ENCODE measurements around the gene CLNK.
"Not testable (repeated sequence)": the region's sequence is repeated elsewhere in the genome, so short reads cannot be mapped to it uniquely, and the experiment has no call there.

The CLNK gene

GRCh38 chr4:10576236-10576635, 108.3 kb downstream of the CLNK start:
- DNase-seq (ENCODE audit: low spot score): no peak

GRCh38 chr4:10575414-10575813, 109.2 kb downstream of the CLNK start:
- DNase-seq (ENCODE audit: low spot score): no peak

GRCh38 chr4:10574553-10574952, 110.0 kb downstream of the CLNK start:
- not testable (repeated sequence) for DNase-seq (ENCODE audit: low spot score)

GRCh38 chr4:10571909-10572308, 112.7 kb downstream of the CLNK start:
- DNase-seq (ENCODE audit: low spot score): no peak

- no peak for DNase-seq (ENCODE audit: low spot score)
These were observed 115.1 kb downstream of the CLNK start for GRCh38 chr4:10569491-10569890.

GRCh38 chr4:10567766-10568165, 116.8 kb downstream of the CLNK start:
- no peak for DNase-seq (ENCODE audit: low spot score)

- no peak for DNase-seq (ENCODE audit: low spot score)
These were observed 119.3 kb downstream of the CLNK start for GRCh38 chr4:10565166-10565780.

DNA sequence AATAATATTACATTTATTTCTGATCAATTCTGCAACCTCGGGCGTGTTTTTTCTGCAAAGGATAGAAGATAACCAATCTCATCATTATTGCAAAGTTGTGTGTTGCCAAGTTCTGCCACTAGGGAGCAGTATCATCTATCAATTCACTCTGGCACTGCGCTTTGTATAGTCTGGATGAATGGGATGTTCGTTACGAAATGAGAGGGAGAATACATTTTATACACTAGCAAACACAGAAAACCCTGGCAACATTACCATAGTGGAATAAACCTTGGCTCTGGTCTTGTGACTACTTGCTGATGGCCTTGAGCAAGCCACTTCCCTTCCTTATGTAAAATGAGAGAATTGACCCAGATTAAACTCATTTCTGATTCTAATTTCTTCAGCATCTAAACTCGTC, 129.9 kb downstream of the CLNK start:
- DNase-seq (ENCODE audit: low spot score): peak; percentile 76

- no peak for DNase-seq (ENCODE audit: low spot score)
These were observed 130.4 kb downstream of the CLNK start for GRCh38 chr4:10554121-10554520.

GRCh38 chr4:10552591-10553280, 131.8 kb downstream of the CLNK start:
- DNase-seq (ENCODE audit: low spot score): no peak

- no peak for DNase-seq (ENCODE audit: low spot score)
These were observed 148.7 kb downstream of the CLNK start for GRCh38 chr4:10535912-10536311.

DNA sequence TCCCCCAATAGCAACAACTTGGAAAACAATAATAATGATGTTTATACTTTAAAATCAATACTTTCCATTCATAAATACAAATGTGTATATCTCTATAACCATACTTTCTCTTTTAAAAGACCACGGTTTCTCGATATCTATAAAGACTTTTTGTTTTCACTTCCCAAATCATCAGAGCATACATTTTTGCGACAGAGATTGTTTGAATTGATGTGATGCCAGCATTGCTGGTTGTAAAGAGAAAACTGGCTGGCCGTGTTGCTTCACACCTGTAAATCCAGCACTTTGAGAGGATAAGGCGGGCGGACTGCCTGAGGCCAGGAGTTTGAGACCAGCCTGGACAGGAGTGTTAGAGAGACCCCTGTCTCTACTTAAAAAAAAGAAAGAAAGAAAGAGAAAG, 149.7 kb downstream of the CLNK start:
- DNase-seq (ENCODE audit: low spot score): no peak

DNA sequence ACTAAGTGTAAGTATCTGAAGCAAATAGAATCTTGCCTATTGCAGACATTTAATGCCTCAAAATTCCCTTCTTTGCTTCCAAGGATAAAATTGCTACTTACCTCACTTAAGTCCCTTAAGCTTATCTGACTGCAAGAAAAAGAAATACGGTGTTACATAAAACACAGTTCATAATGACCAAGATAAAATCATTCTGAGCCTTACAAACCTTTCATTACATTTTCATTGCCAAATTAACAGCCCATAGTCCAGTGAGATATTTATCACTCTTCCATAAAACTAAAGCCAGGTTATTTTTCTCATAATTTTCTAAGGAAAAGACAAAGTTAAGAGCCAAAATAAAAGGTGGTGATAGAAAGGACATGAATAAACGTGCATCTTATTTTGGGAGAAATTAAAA, 152.4 kb downstream of the CLNK start:
- DNase-seq (ENCODE audit: low spot score): no peak

DNA sequence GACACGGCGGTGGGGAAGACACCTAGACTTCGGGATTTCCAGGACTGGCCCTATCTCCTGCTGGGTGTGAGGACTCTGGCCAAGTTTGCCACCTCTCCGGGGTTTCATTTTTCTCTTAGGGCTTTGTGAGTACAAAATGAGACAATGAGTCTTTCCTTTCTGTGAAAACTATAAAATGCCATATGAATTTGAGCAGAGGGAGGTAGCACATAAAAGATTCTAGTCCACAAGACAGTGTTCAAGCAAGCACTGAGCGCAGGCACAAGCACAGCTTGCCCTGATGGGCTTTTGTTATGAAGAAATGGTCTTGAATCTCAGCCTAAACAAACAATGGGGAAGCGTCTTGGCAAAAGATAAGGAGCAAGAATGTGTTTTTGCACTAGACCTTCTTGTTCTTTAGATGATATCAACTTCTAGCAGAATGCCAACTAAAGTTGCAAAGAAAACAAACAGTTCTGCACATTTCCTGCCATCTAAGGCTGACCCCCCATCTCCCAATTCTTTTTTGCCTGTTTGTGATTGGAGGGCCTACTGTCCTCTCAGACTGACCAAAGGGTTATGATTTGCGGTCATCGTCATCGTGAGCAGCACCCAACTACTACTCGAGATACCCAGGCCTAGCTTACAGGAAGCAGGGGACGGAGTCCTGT, 154.3 kb downstream of the CLNK start:
- no peak for DNase-seq (ENCODE audit: low spot score)

DNA sequence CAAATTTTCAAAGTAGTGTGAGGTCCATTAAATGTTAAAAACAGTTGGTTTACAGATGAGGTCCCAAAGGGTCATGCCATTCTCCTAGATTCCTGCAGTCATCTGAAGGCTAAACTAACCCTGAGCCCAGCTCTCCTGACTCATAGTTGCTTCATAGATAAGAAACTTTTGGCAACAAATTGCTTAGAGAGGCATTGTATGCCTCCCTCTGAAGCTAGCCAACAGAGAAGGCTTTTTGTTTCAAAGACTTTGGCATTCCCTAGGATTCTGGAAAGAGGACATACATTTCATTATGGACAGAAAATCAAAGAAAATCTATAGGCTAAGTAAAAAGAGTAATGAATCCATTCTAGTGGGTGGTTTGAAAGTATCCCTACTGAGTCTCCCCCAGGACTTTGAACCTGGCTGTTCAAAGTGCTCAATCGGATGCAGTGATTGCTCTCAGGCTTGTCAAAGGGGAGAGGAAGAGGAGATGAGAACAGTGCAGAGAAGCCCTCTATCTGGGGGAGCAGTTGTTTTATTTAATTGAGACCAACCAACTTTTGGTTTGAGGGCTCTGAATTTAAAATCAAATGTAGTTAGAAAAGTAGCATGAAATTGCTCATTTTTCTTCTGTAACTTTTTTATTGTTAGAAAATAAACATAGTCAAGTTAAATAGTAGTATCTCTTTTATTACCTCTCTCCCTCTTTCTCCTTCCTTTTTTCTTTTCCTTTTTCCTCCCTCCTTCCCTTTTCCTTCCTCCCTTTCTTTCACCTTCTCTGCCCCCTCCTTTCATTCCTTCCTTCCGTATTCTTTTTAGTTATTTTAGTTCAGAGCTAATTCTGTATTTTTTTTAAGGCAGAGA, 155.1 kb downstream of the CLNK start:
- no peak for DNase-seq (ENCODE audit: low spot score)

DNA sequence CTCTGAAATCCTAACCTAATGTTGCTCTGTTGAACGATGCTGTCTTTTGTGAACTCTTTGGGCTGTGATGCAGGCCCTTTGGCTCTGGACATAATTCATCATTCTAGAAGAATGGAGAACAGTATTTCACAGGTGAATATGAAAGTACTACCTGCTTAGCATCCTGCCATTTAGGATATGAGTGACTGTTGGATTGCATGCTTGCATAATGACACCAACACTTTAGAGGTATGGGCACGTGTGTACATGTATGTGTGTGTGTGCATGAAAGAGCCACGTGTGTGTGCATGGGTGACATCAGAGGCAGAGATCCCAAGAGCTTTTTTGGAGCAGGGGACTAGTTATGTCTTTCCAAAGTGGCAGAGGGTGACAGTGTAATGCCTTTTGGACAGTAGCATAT, 157.1 kb downstream of the CLNK start:
- DNase-seq (ENCODE audit: low spot score): no peak

DNA sequence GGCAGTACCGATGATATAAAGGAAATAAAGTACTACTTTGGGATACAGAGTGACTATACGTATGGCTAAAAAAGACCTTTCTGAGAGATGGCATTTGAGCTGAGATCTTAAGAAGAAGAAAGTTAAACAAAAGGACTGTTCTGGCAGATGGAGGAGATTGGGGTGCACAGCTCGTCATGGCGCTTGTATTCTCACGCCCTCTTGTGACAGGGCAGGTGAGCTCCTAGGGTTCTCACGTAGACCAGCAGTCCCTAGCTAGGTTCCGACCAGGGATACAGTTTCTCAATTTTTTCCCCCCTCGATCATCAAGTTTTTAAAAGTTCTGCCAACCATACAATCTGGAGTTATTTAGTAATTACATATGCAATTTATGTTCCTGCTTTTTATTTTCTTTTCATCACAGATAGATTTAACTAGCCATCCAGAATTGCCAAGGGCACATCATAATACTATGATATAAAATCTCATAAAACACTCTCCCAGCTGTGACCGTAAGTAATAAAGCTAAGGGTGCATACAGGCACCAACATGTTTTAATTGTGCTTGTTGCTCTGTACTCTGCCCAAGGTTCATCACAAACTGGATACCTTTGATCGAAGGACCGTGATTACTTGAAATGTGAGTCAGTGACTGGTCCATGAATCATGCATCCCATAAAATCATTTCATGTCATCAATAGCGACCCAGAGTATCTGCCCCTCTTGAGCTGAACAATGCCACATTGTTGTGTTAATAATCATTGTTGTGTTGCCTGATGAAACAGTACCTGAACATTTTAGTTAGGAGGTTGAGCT, 157.9 kb downstream of the CLNK start:
- DNase-seq (ENCODE audit: low spot score): no peak

- no peak for DNase-seq (ENCODE audit: low spot score)
These were observed 160.3 kb downstream of the CLNK start for GRCh38 chr4:10524196-10524833.

DNA sequence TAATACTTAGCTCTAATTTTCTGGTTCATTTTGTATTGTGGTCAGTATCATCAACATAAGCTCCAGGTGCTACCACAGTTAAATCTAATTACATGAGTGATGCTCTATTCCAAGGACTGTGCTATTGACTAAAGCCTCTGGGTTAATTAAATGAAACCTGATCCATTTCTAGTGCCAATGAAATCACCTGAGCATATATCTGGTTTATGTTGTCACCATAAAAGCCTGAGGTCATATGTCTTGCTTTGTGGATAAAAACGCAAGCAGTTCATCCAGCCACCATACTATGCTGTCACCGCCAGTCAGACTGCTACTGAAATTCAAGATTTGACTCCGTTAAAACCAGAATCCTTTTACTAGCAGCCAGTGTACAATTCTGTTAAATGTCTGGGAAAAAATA, 163.1 kb downstream of the CLNK start:
- no peak for DNase-seq (ENCODE audit: low spot score)

GRCh38 chr4:10509733-10510132, 174.8 kb downstream of the CLNK start:
- no peak for DNase-seq (ENCODE audit: low spot score)

DNA sequence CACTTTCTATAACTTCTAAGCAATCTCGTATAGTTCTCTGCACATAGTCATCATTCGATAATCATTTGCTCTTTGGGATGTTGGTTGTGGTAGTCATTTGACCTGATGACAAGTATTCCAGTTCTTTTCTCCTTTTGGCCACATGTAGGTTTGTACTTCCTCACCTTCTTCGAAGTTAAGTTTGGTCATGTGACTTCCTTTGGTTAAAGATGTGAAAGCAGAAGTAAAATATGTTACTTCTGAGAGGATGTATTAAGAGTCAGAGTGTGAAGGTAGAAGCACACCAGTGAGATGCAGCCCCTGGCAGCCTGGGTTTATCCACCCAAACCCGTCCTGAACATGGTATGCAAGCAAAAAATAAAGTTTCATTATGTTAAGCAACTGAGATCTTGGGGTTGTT, 178.5 kb downstream of the CLNK start:
- DNase-seq (ENCODE audit: low spot score): no peak

All from Ammon's horn (tissue), 1 donor.